Activated naive CD4-positive, alpha-beta T cell (primary cell): ENCODE data around the gene KL.

Source experiments
- DNase-seq, 4 experiments: peaks; one replicate each; lab custom pipeline; 2025; lab: John Stamatoyannopoulos, UW

KL gene

DNA sequence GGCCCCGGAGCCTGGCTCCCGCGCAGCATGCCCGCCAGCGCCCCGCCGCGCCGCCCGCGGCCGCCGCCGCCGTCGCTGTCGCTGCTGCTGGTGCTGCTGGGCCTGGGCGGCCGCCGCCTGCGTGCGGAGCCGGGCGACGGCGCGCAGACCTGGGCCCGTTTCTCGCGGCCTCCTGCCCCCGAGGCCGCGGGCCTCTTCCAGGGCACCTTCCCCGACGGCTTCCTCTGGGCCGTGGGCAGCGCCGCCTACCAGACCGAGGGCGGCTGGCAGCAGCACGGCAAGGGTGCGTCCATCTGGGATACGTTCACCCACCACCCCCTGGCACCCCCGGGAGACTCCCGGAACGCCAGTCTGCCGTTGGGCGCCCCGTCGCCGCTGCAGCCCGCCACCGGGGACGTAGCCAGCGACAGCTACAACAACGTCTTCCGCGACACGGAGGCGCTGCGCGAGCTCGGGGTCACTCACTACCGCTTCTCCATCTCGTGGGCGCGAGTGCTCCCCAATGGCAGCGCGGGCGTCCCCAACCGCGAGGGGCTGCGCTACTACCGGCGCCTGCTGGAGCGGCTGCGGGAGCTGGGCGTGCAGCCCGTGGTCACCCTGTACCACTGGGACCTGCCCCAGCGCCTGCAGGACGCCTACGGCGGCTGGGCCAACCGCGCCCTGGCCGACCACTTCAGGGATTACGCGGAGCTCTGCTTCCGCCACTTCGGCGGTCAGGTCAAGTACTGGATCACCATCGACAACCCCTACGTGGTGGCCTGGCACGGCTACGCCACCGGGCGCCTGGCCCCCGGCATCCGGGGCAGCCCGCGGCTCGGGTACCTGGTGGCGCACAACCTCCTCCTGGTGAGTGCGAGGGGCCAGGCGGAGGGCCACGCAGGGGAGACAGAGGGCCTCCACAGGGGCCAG lies at the start of gene KL:
Gene KL, plus strand, starts transcription at position 10 of the 909 bp plus-strand sequence. Its CDS starts 18 bp downstream, at position 28.
- DNase-seq = no peak

- no peak for DNase-seq
Measured at GRCh38 chr13:32967584-32968182, 48.5 kb upstream of the KL start.

DNA sequence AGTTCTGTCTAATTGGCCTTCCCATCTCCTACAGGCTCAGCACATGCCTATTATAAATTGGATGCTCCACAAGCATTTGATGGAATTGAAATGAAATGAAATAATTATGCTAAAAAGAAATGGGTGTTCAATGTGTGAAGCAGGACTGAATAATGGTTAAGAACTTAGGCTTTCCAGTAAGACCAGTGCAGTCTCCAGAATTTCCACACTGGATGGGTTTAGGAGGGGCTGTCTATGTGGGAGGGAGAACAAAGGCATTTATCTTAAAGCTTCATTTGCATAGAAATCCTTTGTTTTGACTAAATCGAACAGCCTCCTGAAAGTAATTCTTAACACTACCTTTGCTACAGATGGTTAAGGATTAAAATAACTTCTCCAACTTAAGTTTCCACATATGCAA lies 47.9 kb upstream of the KL start:
- no peak for DNase-seq

DNA sequence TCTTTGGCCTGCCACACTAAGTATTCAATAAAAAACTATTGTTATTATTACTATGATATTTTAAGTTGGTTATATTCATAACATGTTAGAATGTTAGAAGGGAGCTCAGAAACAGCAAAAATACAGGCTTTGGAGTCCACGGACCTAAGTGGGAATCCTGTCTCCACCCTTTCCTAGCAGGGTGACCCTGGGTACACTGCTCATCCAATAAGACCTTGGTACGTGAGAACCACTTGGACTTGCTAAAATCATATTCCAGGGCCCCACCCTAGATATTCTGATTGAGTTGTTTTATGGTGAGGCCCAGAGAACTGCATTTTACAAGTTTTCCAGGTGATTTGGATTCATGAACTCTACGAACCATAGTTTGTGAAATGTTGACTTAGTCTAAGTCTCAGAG lies 47.4 kb upstream of the KL start:
- no peak for DNase-seq

DNA sequence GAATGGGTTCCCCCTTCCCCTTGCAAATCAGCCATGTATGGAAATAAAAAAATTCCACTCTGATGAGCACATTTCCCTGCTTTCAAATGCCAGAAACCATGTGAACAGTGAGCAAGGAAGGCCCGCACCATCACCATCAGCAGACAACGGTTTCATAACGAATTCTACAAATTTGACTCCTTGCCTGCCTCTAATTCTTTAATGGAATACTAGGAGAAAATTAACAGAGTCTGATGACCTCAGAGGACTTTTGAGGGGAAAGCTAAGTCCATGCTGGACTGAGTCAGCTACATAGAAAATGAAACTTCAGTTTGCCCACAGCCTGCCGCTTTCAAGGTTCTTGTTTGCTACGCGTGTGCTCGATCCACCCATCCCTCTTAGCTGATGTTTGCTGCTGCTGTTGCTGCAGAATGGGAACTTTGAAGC lies 46.7 kb upstream of the KL start:
- DNase-seq = no peak

DNA sequence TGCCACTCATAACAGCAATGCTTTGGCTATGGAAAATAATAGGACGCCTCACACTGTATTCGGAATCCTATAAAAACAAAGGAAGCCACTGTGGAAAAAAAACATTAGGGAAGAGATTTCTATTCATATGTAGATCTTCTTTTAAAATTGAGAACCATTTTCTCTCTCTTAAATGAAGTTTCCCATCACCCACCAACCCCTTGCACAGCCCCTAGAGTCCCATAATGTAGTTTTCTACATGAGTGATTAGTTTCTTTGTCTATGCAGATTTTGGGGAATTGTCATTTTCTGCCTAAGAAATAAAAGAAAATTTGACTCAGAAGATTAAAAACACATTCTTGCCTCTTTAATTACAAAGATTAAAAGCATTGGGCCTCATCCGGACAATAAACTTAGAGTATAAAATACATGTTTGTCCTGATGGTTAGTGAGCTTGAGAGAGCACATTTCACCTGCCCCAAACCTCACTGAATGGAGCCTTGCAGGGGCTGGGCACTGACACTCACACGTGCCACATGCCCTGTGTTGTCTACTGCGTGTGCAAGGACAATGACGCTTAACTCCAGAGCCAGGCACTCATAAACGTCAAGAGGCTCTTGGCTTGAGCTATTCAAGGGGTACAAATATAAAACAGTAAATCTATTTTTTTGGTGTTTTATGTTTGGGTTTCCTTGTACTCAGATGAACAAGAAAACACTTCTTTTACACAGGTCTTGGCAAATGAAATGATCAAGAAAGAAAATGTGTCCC lies 40.0 kb upstream of the KL start:
- no peak for DNase-seq

DNA sequence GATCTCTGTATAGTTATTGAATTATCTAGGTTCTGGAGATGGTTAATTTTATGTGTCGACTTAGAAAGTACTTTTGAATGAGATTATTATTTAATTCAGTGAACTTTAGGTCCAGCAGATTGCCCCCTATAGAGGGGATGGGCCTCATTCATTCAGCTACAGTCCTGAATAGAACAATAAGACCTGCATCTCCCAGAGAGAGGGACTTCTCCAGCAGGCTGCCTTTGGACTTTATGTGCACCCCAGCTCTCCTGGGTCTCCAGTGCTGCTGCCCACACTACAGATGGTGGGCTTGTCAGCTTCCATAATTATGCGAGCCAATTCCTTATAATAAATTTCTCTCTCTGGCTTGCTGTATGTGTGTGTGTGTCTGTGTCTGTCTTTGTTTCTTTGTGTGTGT lies 39.3 kb upstream of the KL start:
- no peak for DNase-seq

DNA sequence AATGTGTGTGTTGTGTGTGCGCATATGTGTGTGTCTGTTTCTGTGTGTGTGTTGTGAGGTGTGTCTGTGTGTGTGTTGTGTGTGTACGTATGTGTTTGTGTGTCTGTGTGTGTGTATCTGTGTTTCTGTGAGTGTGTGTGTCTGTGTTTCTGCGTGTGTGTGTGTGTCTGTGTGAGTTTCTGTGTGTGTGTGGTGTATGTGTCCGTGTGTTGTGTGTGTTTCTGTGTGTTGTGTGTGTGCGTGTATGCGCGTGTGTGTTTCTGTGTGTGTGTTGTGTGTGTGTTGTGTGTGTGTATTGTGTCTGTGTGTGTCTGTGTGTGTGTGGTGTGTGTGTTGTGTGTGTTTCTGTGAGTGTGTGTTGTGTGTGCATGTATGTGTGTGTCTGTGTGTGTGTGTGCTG lies 38.9 kb upstream of the KL start:
- DNase-seq = no peak

GRCh38 chr13:32978278-32978677 lies 37.9 kb upstream of the KL start:
- DNase-seq = no peak

- DNase-seq = no peak
Measured at GRCh38 chr13:32983058-32983457, 33.2 kb upstream of the KL start.

GRCh38 chr13:32984857-32985626 lies 31.2 kb upstream of the KL start:
- no peak for DNase-seq

DNA sequence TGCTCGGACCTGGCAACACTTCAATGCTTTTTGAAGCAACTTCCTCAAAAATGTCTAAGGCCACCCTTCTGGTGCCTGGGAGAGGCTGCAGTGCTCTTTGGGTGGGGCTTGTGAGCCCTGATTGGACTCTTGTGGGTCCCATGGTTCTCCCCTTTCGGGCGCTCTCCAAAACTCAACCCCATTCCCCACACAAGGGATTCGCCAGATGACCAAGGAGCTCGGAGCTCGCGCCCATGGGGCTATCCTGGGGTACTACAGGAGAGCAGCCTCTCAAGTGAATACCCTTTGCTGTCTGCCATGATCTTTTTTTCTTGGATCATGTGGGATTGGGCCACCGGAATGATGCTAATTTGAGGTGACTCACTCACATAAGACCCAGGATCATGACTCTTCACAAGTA lies 29.7 kb upstream of the KL start:
- DNase-seq = no peak

DNA sequence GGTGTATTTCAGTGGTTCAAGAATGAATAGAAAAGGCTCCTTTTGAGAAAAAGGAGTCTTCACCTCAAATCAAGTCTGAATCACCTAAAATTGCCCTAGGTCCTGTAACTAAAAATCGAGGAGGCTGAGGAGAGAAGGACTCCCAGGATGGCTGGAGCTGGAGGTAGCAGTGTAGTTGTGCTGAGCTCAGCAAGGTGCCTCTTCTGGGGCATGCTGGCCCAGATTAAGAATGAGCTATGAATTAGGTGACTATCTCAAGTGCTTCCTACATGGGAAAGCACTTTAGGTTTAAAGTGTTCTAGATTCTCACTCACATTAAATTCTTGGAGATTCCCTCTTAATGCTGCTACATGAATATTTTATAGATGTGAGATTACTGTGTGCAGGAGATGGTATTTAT lies 28.8 kb upstream of the KL start:
- DNase-seq = no peak

DNA sequence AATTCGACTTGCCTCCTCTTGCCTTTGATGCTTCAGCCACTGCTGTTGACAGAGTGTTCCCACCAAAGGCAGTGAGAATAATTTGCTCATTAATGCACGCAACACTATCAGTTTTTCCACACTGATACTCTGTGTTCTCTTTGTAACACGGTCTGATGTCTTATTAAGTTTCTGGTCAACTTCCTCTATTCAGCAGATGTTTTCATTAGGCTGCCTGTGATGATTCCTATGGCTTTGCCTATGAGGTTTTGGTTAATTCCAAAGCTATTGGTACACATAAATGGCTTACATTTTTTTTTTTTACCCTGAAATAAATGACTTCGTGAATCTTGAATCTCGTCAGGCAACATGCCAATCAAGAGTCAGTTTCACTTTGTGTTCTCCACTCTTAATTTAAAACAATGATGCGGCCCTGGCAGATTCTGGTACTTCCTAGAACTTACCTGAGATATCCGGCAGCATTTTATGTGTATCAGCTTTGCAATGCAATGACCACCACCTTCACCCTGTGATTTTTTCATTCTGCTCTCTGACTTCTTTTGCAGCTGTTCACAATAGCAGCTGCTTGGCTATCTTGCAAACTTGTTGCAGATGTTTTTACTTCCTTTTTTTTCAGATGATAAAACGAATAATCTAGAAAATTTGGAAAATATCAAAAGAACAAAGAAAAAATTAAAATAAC lies 27.5 kb upstream of the KL start:
- no peak for DNase-seq

DNA sequence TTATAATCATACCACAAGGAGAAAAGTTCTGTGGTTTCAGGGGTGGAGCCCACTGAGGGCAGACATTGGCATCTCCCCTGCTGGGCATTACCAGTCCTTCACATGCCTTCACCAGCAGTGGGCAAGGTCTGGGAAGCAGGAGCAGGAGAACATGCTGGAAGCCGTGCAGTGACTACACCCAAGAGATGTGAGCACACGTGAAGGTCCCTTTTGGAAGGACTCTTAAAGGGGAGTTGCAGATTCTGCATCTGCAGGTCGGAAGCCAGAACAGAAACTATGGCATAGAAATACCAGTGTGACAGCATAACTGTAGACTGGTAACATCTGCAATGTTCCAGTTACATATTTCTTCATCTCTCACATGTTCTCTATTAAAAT lies 26.9 kb upstream of the KL start:
- DNase-seq = no peak

DNA sequence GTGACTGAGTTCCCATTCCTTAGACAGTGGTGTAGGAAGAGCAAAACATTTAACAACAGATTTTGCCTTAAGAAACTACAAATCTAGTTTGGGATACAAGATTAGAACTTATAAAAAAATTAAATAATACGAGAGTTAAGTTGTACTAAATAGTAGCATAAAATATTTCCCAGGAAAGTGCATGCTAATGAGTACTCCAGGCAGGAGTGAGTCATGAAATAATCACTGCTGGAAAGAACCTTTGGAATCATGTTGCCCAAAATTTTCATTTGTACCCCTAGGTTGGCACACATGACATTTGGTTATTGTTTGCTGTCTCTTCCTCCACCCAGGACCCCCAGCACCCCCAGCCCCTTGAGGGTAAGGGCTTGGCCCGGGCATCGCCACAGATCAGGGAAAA lies 26.3 kb upstream of the KL start:
- DNase-seq = no peak

- DNase-seq = no peak
Measured at GRCh38 chr13:32993145-32993544, 23.1 kb upstream of the KL start.

DNA sequence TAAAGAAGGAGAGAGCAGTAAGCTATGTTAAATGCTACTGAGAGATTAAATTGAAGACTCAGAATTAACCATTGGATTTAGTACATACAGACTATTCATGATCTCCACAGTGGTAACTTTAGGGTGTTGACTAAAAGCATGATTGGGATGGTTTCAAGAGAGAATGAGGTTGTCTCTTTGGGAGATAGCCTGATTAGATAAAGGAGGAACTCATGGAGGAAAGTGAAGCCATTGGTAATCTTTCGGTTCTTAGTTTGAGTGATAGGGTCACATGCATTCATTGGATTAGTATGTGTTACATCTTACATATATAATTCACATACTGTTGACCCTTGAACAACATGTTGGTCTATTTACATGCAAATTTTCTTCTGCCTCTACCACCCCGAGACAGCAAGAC lies 18.8 kb upstream of the KL start:
- no peak for DNase-seq

DNA sequence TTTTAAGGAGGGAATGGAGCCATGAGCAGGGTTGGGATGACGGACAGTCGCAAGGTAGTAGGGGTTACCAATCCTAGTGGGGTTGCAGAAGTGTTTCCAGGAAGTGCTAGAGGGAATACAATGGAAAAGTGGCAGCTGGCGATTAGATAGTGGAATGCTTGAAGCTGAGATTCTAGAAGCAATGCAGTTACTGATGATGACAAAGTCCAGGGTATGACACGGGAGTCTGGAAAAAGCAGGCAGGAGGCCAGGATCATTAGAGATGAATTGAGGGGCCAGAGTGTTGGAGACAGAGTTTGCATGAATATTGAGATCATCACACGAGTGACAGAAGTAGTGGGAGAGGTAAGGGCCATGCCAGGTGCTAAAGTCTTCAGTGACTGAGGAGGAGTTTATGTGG lies 17.3 kb upstream of the KL start:
- no peak for DNase-seq

DNA sequence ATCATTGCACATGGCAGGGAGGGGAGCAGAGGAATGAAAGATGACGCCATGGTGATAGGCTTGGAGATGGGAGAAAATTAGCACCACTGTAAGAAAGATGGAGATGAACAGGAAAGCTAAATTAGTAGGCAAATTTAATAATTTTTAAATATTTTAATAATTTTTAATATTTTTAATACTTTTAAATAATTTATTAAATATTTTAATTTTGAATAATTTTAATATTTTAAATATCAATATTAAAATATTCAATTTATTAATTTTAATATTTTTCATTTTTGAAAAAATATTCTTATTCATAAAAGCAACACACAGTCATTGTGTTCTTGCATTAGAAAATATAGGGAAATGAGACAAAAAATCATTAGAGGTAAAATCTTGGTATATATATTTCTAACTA lies 15.9 kb upstream of the KL start:
- DNase-seq = no peak

- no peak for DNase-seq
Measured at GRCh38 chr13:33003458-33004019, 12.7 kb upstream of the KL start.
